Measurements from ENCODE around the gene GAS6. TPM values are rescaled to one million over a fixed set of nuclear protein-coding genes. Genes with fewer than 3 reads are reported as not detected.

Gene GAS6
- total RNA-seq, 3 donors from 2014 or later = 101 to 168 (median 113) TPM

- Histone ChIP-seq H3K4me3 (no peak overlapping the region), H3K4me1 (ENCODE audit: low read depth) (no peaks in the 10 kb centered on the region), H3K36me3 (ENCODE audit: low read depth) (no peaks in the 10 kb centered on the region), H3K9me3 (no peaks in the 10 kb centered on the region)
- no peak for ATAC-seq
- no peak for TF ChIP-seq CTCF (IDR thresholded peaks at IDR 0.05)
- no peak for DNase-seq
- intact Hi-C loops (cut with DNase I, micrococcal nuclease) = no loop called here
Observed at GRCh38 chr13:113897161-113897560, 33.3 kb upstream of the GAS6 start.

- DNase-seq (no peak), ATAC-seq (no peak)
- TF ChIP-seq CTCF (IDR thresholded peaks at IDR 0.05) = no peak
- H3K4me3 ChIP-seq = no peak overlapping the region
- no peaks in the 10 kb centered on the region for H3K4me1 ChIP-seq (ENCODE audit: low read depth)
- intact Hi-C loops (cut with DNase I, micrococcal nuclease) = no loop called here
- no peaks in the 10 kb centered on the region for H3K36me3 ChIP-seq (ENCODE audit: low read depth)
- no peaks in the 10 kb centered on the region for H3K9me3 ChIP-seq
Observed at GRCh38 chr13:113895436-113895835, 31.6 kb upstream of the GAS6 start.

GRCh38 chr13:113890774-113891480, 27.1 kb upstream of the GAS6 start:
- H3K36me3 ChIP-seq (ENCODE audit: low read depth) = no peaks in the 10 kb centered on the region
- no peak overlapping the region for H3K4me3 ChIP-seq
- DNase-seq (no peak), ATAC-seq (no peak)
- H3K9me3 ChIP-seq = no peaks in the 10 kb centered on the region
- no peaks in the 10 kb centered on the region for H3K4me1 ChIP-seq (ENCODE audit: low read depth)
- no peak for TF ChIP-seq CTCF (IDR thresholded peaks at IDR 0.05)
- intact Hi-C loops (cut with DNase I, micrococcal nuclease) = no loop called here

- no peak for TF ChIP-seq CTCF (IDR thresholded peaks at IDR 0.05)
- no peaks in the 10 kb centered on the region for H3K36me3 ChIP-seq (ENCODE audit: low read depth)
- H3K4me3 ChIP-seq = no peak overlapping the region
- ATAC-seq = no peak
- intact Hi-C loops (cut with DNase I, micrococcal nuclease) = no loop called here
- no peak for DNase-seq
- no peaks in the 10 kb centered on the region for H3K9me3 ChIP-seq
- no peaks in the 10 kb centered on the region for H3K4me1 ChIP-seq (ENCODE audit: low read depth)
Observed at GRCh38 chr13:113889467-113889866, 25.6 kb upstream of the GAS6 start.

- no peak for DNase-seq
- H3K4me3 ChIP-seq = no peak overlapping the region
- intact Hi-C loops (cut with DNase I, micrococcal nuclease) = no loop called here
- no peaks in the 10 kb centered on the region for H3K4me1 ChIP-seq (ENCODE audit: low read depth)
- no peaks in the 10 kb centered on the region for H3K36me3 ChIP-seq (ENCODE audit: low read depth)
- H3K9me3 ChIP-seq = no peaks in the 10 kb centered on the region
- no peak for ATAC-seq
- no peak for TF ChIP-seq CTCF (IDR thresholded peaks at IDR 0.05)
Observed at GRCh38 chr13:113888701-113889330, 24.9 kb upstream of the GAS6 start.
